ENCODE measurements around the gene CYB5B. TPM values are rescaled to one million over a fixed set of nuclear protein-coding genes. Genes with fewer than 3 reads are reported as not detected.

The CYB5B gene, protein sequence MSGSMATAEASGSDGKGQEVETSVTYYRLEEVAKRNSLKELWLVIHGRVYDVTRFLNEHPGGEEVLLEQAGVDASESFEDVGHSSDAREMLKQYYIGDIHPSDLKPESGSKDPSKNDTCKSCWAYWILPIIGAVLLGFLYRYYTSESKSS
- polyA plus RNA-seq (2012; ENCODE audit: low read depth, missing spikeins): 107 TPM

DNA sequence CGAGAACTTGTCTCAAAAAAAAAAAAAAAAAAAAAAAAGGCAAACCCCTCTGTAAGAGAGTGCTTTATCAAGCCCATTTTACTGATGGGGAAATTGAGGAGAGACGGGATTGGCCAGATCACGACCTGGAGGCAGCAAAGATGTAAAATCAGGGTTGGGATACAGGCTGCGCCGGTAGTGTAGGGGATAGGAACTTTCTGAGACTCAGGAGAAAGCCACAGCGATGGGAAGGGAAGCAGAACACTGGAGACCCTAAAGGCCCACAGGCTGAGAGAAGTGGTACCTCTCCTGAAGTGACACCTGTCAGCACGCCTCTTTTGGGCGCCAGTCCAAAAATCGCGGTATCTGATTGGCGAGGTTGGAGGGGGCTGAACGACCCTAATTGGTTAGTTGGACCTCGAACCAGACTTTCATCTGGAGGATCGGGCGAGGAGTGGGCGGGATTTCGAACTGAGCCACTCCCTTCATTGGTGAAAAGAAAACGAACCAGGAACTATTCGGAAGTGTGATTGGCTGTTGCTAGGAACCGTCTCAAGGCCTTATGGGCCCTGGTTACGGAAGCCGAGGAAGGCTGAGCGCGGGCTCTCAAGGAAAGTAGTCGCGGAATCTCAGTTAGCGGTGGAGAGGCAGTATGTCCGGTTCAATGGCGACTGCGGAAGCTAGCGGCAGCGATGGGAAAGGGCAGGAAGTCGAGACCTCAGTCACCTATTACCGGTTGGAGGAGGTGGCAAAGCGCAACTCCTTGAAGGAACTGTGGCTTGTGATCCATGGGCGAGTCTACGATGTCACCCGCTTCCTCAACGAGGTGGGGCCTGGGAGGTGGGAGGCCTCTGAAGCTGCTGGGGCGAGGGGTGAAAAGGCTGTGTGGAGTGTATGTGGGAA lies at the start of gene CYB5B:
Gene CYB5B (plus strand): TSS at position 567 of the 882 bp plus-strand sequence. CDS start 65 bp downstream, at position 632.
- TF ChIP-seq TAF1 (IDR thresholded peaks at IDR 0.05; ENCODE audit: low read depth, low read length): peak; percentile 89
- TF ChIP-seq POLR2A (IDR thresholded peaks at IDR 0.05; ENCODE audit: low read depth, low read length): peak; percentile 96
- TF ChIP-seq SPI1 (IDR thresholded peaks at IDR 0.05; ENCODE audit: low read depth, low read length): peak; percentile 23; the same call in 1 of the 2 replicates
- TF ChIP-seq POU2F2 (IDR thresholded peaks at IDR 0.05; ENCODE audit: low read depth, low read length): no peak
- no peak for TF ChIP-seq PAX5 (IDR thresholded peaks at IDR 0.05; ENCODE audit: insufficient read depth, low read length, severe bottlenecking)
- peak; percentile 96 for TF ChIP-seq POLR2AphosphoS5 (IDR thresholded peaks at IDR 0.05; ENCODE audit: low read depth, low read length)
- DNase-seq (ENCODE audit: insufficient read length, low spot score) (peak; percentile 79), FAIRE-seq (peak; percentile 95)

DNA sequence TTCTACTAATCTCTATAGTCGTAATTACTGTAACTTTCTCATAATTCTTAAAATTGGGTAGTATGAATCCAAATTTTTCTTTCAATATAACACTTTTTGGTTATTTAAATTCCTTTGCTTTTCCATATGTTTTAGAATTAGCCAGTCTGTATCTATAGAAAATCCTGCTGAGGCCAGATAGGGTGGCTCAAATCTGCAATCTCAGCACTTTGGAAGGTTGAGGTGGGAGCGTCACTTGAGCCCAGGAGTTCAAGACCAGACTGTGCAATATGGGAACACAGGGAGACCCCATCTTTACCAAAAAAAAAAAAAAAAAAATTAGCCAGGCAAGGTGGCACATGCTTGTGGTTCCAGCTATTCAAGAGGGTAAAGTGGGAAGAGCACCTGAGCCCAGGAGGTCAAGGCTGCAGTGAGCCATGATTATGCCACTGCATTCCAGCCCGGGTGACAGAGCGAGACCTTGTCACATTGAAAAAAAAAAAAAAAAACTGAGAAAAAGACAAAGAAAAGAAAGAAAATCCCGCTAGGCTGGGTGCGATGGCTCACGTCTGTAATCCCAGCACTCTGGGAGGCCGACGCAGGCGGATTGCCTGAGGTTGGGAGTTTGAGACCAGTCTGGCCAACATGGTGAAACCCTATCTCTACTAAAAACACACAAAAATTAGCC lies 47.9 kb upstream of the CYB5B start:
- DNase-seq (ENCODE audit: insufficient read length, low spot score) (no peak), FAIRE-seq (no peak)
- TF ChIP-seq POLR2AphosphoS5 (IDR thresholded peaks at IDR 0.05; ENCODE audit: low read depth, low read length) (no peak), POLR2A (IDR thresholded peaks at IDR 0.05; ENCODE audit: low read depth, low read length) (no peak), POU2F2 (IDR thresholded peaks at IDR 0.05; ENCODE audit: low read depth, low read length) (no peak)

DNA sequence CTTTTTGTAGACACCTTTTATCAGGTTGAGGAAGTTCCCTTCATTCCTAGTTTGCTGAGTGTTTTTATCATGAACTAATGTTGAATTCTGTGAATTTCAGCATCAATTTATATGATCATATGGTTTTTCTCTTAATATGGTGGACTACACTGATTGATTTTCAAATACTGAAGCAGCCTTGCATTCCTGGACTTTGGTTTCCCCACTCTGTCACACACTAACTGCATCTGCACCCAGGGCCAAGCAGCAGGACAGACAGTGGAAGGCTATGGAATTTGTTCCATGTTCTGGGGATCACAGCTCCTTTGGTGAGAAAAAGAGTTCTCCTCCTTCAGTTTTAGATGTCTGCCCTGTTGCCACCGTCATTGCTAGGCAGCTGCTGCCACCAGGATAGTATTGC lies 46.4 kb upstream of the CYB5B start:
- no peak for FAIRE-seq
- no peak for DNase-seq (ENCODE audit: insufficient read length, low spot score)
- no peak for TF ChIP-seq POLR2A (IDR thresholded peaks at IDR 0.05; ENCODE audit: low read depth, low read length)
- TF ChIP-seq PAX5 (IDR thresholded peaks at IDR 0.05; ENCODE audit: insufficient read depth, low read length, severe bottlenecking): no peak
- 0 out of 2 replicates have a peak, but pooled peaks have one; percentile 29 for TF ChIP-seq POLR2AphosphoS5 (IDR thresholded peaks at IDR 0.05; ENCODE audit: low read depth, low read length)

DNA sequence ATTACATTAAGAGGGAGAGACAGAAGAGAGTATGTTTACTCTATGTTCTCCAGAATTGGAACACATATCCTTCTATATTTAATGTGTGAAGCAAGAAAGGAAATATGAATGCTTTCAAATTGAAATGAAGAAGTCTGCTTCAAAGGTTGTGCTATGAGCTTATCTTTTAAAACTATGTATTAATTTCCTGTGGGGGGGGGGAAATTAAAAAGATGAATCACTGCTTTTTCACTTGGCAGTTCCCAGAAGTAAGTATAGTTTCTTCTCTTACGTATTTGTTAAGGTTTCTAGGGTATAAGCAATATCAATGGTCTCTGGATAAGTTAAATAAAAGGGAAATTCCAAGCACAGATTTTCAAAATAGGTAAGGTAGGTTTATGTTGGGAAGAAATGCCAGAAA lies 45.7 kb upstream of the CYB5B start:
- FAIRE-seq (no peak), DNase-seq (ENCODE audit: insufficient read length, low spot score) (no peak)
- TF ChIP-seq POU2F2 (IDR thresholded peaks at IDR 0.05; ENCODE audit: low read depth, low read length): no peak
- TF ChIP-seq POLR2AphosphoS5 (IDR thresholded peaks at IDR 0.05; ENCODE audit: low read depth, low read length): no peak
- TF ChIP-seq TAF1 (IDR thresholded peaks at IDR 0.05; ENCODE audit: low read depth, low read length): no peak
- TF ChIP-seq SPI1 (IDR thresholded peaks at IDR 0.05; ENCODE audit: low read depth, low read length): no peak
- TF ChIP-seq PAX5 (IDR thresholded peaks at IDR 0.05; ENCODE audit: insufficient read depth, low read length, severe bottlenecking): no peak

DNA sequence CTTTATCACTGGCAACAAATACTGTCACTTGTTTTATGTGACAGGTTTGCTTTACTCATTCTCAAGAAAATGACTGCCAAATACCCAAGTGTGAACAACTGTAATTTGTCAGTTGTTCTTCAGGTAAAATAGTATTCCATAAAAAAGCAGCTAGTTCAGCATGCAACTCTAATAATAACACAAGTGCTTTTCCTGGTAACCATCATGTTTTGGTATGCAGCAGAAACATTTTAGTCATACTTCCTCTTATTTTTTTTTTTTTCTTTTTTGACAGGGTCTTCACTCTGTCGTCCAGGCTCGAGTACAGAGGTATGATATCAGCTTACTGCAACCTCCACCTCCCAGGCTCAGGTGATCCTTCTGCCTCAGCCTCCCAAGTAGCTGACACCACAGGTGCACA lies 43.2 kb upstream of the CYB5B start:
- FAIRE-seq: no peak
- TF ChIP-seq PAX5 (IDR thresholded peaks at IDR 0.05; ENCODE audit: insufficient read depth, low read length, severe bottlenecking) (no peak), SPI1 (IDR thresholded peaks at IDR 0.05; ENCODE audit: low read depth, low read length) (no peak), POLR2AphosphoS5 (IDR thresholded peaks at IDR 0.05; ENCODE audit: low read depth, low read length) (no peak), POLR2A (IDR thresholded peaks at IDR 0.05; ENCODE audit: low read depth, low read length) (no peak), POU2F2 (IDR thresholded peaks at IDR 0.05; ENCODE audit: low read depth, low read length) (no peak), TAF1 (IDR thresholded peaks at IDR 0.05; ENCODE audit: low read depth, low read length) (no peak)
- DNase-seq (ENCODE audit: insufficient read length, low spot score): no peak

DNA sequence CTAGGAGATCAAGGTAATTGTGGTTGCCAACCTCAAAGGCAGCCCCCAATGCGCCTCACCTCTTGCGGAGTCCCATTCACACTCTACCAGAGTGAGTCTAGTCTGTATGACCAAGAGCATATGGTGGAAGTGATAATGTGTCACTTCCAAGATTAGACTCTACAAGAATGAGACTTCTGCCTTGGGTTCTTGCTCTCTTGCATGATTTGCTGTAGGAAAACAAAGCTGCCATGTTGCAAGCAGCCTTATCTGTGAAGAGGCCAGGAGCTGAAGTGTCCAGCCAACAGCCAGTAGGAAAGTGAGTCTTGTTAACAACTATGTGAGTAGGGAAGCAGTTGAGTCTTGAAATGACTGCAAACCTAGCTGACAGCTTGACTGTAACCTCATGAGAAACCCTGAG lies 42.0 kb upstream of the CYB5B start:
- no peak for TF ChIP-seq SPI1 (IDR thresholded peaks at IDR 0.05; ENCODE audit: low read depth, low read length)
- no peak for TF ChIP-seq POLR2A (IDR thresholded peaks at IDR 0.05; ENCODE audit: low read depth, low read length)
- TF ChIP-seq POLR2AphosphoS5 (IDR thresholded peaks at IDR 0.05; ENCODE audit: low read depth, low read length): no peak
- no peak for TF ChIP-seq PAX5 (IDR thresholded peaks at IDR 0.05; ENCODE audit: insufficient read depth, low read length, severe bottlenecking)
- TF ChIP-seq TAF1 (IDR thresholded peaks at IDR 0.05; ENCODE audit: low read depth, low read length): no peak
- TF ChIP-seq POU2F2 (IDR thresholded peaks at IDR 0.05; ENCODE audit: low read depth, low read length): no peak
- DNase-seq (ENCODE audit: insufficient read length, low spot score) (no peak), FAIRE-seq (no peak)

DNA sequence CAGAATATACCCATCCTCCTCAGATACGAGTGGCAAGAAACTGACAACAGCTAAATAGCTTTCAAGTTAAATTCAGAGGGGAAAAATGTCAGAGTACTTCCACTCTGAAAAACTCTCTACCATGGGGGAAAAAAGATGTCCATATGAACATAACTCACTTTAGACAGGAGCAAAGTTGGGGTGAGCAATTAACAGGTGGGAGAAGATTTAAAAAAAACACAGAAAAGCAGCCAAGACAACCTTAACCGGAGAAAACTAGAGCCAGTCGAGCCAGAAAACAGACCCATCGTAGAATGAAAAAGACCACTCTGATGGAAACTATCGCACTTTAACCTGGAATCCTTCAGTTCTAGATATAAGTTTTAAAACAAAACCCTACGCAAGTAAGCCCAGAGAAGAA lies 39.4 kb upstream of the CYB5B start:
- TF ChIP-seq POU2F2 (IDR thresholded peaks at IDR 0.05; ENCODE audit: low read depth, low read length) (no peak), TAF1 (IDR thresholded peaks at IDR 0.05; ENCODE audit: low read depth, low read length) (no peak), POLR2AphosphoS5 (IDR thresholded peaks at IDR 0.05; ENCODE audit: low read depth, low read length) (no peak), PAX5 (IDR thresholded peaks at IDR 0.05; ENCODE audit: insufficient read depth, low read length, severe bottlenecking) (no peak), POLR2A (IDR thresholded peaks at IDR 0.05; ENCODE audit: low read depth, low read length) (no peak), SPI1 (IDR thresholded peaks at IDR 0.05; ENCODE audit: low read depth, low read length) (no peak)
- DNase-seq (ENCODE audit: insufficient read length, low spot score) (no peak), FAIRE-seq (no peak)

DNA sequence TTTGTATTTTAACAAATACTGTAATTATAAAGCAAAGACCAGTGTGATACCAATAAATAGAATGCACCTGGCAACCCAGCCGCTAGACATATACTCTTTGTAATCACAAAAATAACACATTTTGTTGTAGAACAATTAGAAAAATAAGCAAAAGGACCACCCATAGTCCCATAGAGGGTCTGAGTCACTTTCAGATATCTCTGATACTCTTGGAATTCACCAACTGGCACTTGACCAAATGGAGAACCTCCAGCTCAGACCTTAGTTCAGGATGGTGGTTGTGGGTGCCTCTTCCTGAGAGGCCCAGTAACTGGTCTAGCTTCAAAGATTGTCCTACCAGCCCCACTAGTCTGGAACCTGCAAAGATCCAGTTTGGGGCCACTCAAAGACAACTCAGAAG lies 37.8 kb upstream of the CYB5B start:
- DNase-seq (ENCODE audit: insufficient read length, low spot score) (no peak), FAIRE-seq (no peak)
- TF ChIP-seq TAF1 (IDR thresholded peaks at IDR 0.05; ENCODE audit: low read depth, low read length) (no peak), POLR2AphosphoS5 (IDR thresholded peaks at IDR 0.05; ENCODE audit: low read depth, low read length) (no peak), POU2F2 (IDR thresholded peaks at IDR 0.05; ENCODE audit: low read depth, low read length) (no peak), POLR2A (IDR thresholded peaks at IDR 0.05; ENCODE audit: low read depth, low read length) (no peak), PAX5 (IDR thresholded peaks at IDR 0.05; ENCODE audit: insufficient read depth, low read length, severe bottlenecking) (no peak), SPI1 (IDR thresholded peaks at IDR 0.05; ENCODE audit: low read depth, low read length) (no peak)
